Stimulated activated naive CD4-positive, alpha-beta T cell treated with Interleukin-2 at 50 U/mL for 16 hours (primary cell): ENCODE results near the gene MT2A.

ENCODE experiments used
- DNase-seq: peaks from one replicate; lab custom pipeline; 2025; lab: John Stamatoyannopoulos, UW

MT2A gene

DNA sequence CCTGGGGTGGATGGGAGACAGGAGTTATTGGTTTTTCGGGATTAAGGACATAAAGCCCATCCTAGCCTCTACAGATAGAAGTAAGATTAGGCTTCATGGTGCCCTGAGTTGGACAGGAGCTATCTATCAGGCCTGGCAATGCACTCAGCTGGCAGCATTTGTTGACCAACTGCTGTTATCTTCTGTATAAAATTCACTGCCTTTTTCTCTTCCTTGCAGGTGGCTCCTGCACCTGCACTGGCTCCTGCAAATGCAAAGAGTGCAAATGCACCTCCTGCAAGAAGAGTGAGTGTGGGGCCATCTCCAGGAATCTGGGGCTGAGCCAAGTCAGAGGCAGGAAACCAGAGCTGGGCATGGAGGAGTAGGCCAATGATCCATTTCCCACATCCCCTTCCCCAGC is 30.7 kb downstream of the MT2A start:
- DNase-seq = no peak

DNA sequence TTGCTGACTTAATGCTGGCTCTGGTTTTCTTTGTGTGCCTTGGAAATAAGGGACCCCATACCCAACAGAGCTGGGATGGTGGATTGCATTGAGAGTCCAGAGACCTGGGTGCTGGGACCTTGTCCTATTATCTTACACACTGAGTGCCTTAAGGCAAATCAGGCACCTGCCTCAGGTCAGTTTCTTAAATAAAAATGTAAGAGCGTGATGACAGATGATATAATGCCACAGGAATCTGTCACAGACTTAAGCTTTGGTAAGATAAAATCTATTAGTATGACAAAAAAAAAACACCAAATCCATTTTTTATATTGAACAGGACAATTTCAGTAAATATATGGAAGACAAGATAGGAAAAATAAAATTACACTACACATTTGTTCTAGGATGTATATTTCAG is 31.7 kb downstream of the MT2A start:
- DNase-seq = no peak

DNA sequence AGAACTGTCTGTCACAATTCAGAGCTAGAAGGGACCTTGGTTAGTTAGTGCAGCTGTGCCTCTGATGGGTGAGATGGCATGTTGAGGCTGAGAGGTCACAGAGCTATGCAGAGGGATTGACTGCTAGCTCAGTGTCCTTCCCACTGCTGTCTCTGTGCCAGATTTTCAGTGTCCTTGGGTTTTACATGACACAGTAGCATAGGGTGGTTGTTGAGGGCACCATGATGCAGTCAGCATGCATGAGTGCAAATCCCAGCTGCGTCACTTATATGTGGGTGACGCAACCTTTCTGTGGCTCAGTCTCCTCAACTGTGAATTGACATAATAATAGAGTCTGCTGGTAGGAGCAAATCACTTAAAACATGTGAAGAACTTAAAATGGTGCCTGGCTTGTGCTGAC is 32.8 kb downstream of the MT2A start:
- no peak for DNase-seq

DNA sequence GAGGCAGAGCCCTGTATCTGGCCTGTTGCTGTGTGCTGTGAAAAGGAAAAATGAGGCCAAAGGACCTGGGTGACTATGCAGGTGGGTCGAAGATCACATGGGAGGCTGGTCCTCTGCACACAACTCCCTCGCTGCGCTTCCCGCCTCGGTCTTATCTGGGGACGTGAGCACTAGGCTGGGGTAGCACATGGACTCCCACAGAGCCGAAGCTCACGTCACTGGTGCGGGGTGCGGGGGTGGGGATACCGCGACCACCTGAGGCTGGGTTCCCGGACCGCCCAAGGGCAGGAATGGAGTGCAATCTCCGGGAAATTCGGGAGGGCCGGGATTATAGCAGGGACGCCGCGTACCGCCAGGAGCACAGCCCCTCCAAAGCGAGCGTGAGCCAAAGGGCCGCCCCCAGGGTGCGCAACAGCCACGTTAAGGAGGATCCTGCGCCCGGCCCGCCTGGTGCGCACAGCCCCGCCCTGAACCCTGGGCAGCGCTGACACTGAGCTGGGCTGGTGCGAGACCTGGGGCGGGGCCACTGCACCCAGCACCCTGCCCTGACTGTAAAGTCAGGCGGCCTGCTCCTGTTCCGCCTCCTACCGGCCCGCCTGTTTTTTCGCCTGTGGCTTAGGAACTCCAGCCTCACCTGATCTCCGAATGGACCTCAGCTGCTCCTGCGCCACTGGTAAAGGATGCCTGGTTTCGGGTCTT is 34.8 kb downstream of the MT2A start:
- DNase-seq = peak; percentile 76

DNA sequence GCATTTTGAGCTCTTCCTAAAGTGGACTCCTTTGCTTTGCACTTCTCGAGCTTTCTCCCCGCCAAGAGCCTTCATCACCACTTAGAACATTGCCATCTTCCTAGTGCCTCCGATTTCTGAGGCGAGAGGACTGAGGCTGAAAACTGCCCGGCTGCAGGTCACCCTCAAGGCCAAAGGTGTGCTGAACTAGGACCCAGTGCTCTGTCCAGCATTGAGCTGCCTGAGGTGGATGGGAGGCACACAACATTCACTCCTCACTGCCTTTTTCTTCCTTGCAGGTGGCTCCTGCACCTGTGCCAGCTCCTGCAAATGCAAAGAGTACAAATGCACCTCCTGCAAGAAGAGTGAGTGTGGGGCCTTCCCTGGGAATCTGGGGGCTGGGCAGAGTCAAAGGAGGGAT is 35.4 kb downstream of the MT2A start:
- DNase-seq = no peak

DNA sequence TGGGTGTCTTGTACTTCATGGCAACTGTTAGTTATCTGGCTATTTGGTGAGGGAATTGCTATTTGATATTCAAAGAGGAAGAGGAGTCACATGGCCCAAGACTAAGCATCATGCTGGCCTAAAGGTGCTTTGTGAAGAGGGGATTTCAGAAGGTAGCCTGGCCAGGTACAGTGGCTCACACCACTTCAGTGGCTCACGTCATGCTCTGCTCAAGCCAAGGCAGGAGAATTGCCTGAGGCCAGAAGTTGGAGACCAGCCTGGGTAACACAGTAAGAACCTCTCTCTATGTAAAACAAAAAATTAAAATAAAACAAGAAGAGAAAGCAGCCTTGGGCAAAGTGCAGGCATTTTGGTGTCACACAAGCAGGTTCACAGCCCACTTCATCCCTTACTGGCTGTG is 36.9 kb downstream of the MT2A start:
- no peak for DNase-seq

DNA sequence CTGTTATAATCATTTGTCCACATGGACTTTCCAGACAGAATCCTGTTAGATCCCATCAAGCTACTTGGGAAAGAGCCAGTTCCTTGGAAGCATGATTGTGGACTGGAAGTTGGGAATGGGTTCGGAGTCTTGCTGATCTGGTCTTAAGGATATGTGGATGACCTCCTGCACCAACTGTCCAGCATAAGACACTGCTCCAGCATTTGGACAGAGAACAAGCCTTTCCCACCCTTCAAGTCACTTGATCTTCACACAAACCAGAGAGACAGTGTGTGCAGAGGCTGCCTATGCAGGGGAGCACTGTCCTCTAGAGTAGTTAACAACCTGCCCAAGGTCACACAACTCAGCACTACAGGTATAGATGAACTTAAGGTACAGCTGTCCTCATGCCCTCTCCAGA is 37.5 kb downstream of the MT2A start:
- DNase-seq = no peak

DNA sequence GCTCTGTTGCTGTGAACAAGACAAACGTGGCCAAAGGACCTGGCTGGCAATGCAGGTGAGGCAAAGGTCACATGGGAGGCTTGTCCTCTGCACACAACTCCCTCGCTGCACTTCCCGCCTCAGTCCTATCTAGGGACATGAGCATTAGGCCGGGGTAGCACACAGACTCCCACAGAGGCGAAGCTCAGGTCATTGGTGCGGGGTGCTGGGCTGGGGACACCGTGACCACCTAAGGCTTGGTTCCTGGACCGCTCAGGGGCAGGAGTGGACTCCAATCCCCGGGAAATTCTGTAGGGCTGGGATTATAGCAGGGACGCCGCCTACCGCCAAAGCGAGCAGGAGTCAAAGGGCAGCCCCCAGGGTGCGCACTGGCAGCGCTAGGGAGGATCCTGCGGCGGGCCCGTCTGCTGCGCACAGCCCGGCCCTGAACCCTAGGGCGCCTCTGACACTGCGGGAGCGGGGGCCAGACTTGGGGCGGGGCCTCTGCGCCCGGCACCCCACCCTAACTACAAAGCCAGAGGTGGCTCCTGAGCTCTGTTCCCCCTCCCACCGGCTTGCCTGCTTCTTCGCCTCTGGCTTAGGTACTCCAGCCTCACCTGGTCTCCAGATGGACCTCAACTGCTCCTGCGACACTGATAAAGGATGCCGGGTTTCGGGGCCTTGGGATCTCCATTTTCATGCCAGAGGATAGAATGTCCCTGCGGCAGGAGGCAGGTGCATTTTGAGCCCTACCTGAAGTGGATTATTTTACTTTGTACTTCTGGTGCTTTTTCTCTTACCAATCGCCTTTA is 39.5 kb downstream of the MT2A start:
- no peak for DNase-seq

DNA sequence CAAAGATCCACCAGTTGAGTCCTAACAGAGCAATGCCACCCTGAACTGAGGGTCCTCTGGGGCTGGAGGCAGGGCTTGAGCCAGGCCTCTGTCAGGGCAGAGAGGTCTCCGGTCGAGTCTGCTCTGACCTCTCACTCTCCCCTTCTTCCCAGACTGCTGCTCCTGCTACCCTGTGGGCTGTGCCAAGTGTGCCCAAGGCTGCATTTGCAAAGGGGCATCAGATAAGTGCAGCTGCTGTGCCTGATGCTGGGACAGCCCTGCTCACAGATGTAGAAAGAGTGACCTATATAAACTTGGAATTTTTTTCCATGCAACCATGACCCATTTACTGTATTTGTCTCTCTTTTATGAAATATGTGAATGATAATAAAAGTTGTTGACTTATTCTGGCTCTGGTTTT is 40.9 kb downstream of the MT2A start:
- DNase-seq = no peak

DNA sequence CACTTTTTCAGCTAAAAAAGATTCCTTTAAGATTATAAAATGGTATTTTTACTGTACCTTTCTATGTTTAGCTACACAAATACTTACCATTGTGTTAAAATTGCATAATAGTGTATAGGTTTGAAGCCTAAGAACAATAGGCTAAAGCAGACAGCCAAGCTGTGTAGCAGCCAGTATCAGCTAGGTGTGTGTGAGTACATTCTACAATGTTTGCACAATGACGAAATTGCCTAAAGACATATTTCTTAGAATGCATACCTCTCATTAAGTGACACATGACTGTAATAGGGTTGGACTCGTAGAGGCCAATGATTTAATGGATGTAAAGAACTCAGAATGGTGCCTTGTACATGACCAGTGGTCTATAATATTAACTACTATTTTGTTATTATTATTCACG is 41.4 kb downstream of the MT2A start:
- DNase-seq = no peak

DNA sequence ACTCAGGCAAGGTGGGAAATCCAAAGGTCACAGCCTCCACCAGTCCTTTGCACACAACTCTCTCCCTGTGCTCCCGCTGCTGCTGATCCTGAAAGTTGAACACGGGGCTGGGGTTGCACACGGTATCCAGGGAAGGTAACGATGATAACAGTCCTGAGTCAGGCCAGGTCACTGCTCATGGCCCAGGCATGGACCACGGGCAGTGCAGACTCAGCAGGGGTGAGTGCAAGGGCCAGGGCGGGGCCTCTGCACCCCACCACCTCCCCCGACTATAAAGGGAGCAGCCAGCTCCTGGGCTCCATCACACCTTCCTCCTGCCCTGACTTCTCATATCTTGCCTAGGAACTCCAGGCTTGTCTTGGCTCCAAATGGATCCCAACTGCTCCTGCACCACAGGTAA is 43.2 kb downstream of the MT2A start, which contains the start of gene MT1B:
TSS of gene MT1B (plus strand) at position 301 of the 400 bp plus-strand sequence. CDS start at position 369, 68 bp downstream.
- no peak for DNase-seq

DNA sequence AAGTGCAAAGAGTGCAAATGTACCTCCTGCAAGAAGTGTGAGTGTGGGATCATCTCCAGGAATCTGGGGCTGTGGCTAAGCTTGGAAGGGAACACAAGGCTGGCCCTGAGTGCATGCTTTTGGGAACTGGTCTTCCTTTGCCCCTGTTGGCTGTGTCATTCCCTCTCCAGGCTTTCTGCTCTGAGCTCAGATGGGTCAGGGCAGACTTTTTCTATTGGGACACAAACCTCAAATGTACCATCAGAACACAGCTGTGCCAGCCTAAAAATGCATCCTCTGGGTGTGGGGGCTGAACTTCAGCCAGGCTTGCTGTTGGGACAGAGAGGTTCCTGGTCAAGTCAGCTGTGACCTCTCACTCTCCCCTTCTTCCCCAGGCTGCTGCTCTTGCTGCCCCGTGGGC is 44.2 kb downstream of the MT2A start:
- DNase-seq = no peak

DNA sequence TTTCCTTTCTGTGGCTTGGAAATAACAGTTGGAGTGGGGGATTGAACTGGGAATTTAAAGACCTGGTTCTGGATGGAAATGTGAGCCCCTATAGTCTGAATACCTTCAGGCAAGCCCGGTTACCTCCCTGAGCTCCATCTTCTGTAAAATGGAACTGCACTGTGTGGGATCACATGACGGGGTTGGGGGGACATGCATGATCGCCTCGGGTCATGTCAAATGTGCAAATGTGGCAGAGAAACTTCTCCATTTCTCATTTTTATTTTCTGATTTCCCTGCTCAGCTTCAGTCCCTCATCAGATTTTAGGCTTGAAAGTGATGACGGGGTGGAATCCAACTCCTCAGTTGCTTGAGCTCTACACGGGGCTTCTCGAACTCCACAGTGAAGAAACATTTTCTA is 44.8 kb downstream of the MT2A start:
- DNase-seq = no peak

DNA sequence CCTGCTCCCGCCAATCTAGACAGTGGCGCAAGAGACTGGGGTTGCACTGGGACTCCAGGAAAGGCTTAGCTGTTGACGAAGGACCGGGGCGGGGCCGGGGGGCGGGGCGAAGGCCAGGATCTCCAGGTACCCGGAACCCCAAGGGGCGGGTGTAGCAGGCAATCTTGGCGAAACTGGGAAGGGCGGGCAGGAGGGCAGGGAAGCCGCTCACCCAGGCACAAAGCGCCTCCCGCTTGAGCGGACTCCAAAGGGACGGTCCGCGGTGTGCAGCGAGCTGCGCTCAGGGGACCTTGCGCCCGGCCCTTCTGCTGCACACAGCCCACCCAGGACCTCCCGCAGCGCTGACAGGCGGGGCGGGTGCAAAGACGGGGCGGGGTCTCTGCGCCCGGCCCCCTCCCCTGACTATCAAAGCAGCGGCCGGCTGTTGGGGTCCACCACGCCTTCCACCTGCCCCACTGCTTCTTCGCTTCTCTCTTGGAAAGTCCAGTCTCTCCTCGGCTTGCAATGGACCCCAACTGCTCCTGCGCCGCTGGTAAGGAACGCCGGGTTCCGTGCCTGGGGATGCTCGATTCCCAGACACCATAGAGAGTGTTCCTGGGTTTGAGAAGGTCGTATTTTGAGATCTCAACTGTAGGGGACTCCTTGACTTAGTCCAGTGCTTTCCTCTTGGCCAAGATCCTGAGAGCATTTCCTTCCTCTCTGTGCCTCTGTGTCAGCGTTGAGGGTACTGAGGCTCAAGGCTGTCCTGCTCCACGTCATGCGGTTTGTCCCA is 49.4 kb downstream of the MT2A start, which contains the start of gene MT1F:
TSS of gene MT1F (plus strand) at position 405 of the 772 bp plus-strand sequence. CDS start at position 505, 100 bp downstream.
- DNase-seq = peak; percentile 70

DNA sequence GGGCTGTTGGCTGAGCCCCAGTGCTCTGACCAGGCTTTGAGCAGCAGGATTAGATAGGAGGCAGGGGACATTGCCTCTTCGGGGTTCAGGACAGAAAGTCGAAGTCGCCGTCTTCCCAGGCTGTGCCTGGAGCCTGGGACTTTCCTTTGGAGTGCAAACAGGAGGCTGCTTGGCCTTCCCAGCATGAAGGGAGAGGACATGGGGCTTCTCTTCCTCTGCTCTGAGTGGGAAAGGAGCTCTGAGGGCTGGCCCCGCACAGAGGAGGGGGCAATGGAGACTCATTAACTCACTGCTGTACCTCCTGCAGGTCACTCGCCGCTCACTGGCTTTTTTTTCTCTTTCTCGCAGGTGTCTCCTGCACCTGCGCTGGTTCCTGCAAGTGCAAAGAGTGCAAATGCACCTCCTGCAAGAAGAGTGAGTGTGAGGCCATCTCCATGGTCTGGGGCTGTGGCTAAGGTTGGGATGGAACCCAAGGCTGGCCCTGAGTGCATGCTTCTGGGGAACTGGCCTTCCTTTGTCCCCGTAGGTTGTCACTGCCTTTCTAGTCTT is 50.0 kb downstream of the MT2A start:
- no peak for DNase-seq
